Liver (tissue), 9 donors: ENCODE results near the gene MAP7D3. TPM values are rescaled to one million over a fixed set of nuclear protein-coding genes. Genes with fewer than 3 reads are reported as not detected.

Experiments used
- DNase-seq: peaks from one replicate; pipeline ENCODE4 v3.0.0-alpha.2; 2017; ENCODE audit warnings: low spot score
- H3K27ac ChIP-seq, 2 donors: one replicate each; pipeline ENCODE4 v1.7.0; 2013; ENCODE audit warnings: inconsistent platforms in 2 of 2, low read length in 2 of 2, control low read depth in 1 of 2, low read depth in 1 of 2, mild to moderate bottlenecking in 1 of 2
- H3K27me3 ChIP-seq, 4 donors: one replicate each; pipeline versions ENCODE4 v1.6.1 to v1.7.0; 2013; ENCODE audit warnings: low read length in 3 of 4, inconsistent platforms in 1 of 4, mild to moderate bottlenecking in 1 of 4, moderate library complexity in 1 of 4; ENCODE audit not compliant: control insufficient read depth in 4 of 4, insufficient read depth in 4 of 4
- H3K36me3 ChIP-seq, 4 donors: one replicate each; pipeline versions ENCODE4 v1.6.1 to v1.7.0; 2013; ENCODE audit warnings: low read length in 3 of 4, mild to moderate bottlenecking in 3 of 4, low read depth in 1 of 4, moderate library complexity in 1 of 4; ENCODE audit not compliant: control insufficient read depth in 4 of 4, insufficient read depth in 3 of 4
- H3K4me1 ChIP-seq, 4 donors: one replicate each; pipeline versions ENCODE4 v1.6.1 to v1.7.0; 2013; ENCODE audit warnings: low read length in 3 of 4, mild to moderate bottlenecking in 3 of 4, moderate library complexity in 1 of 4; ENCODE audit not compliant: control insufficient read depth in 4 of 4, insufficient read depth in 4 of 4
- H3K4me3 ChIP-seq, 3 donors: one replicate each; pipeline versions ENCODE4 v1.6.1 to v1.7.0; 2013; ENCODE audit warnings: low read length in 3 of 3, control low read depth in 1 of 3, low read depth in 1 of 3, mild to moderate bottlenecking in 1 of 3
- H3K9ac ChIP-seq, 2 donors: one replicate each; pipeline ENCODE4 v1.7.0; 2013; ENCODE audit warnings: low read length in 2 of 2, mild to moderate bottlenecking in 2 of 2, moderate library complexity in 2 of 2, control low read depth in 1 of 2, low read depth in 1 of 2
- H3K9me3 ChIP-seq, 4 donors: one replicate each; pipeline versions ENCODE4 v1.6.1 to v1.7.0; 2013; ENCODE audit warnings: low read length in 3 of 4; ENCODE audit not compliant: control insufficient read depth in 4 of 4
- EGR1 ChIP-seq, 2 donors: IDR thresholded peaks; 2 replicates each; pipeline ENCODE4 v1.6.1; 2016 to 2018; ENCODE audit warnings: antibody characterized with exemption in 2 of 2, low read depth in 2 of 2
- FOXA1 ChIP-seq: IDR thresholded peaks from 2 replicates; pipeline ENCODE4 v1.6.1; 2016; ENCODE audit warnings: antibody characterized with exemption
- FOXA2 ChIP-seq: IDR thresholded peaks from 2 replicates; pipeline ENCODE4 v1.6.1; 2016; ENCODE audit warnings: antibody characterized with exemption
- GABPA ChIP-seq, 2 donors: IDR thresholded peaks in 1 of 2; conservative IDR thresholded peaks in 1 of 2; 2 replicates each; pipeline ENCODE4 v1.6.1; 2016; ENCODE audit warnings: antibody characterized with exemption in 2 of 2, mild to moderate bottlenecking in 1 of 2, moderate library complexity in 1 of 2
- HNF4A ChIP-seq, 2 donors: conservative IDR thresholded peaks; 2 replicates each; pipeline ENCODE4 v1.6.1; 2016; ENCODE audit warnings: antibody characterized with exemption in 2 of 2, mild to moderate bottlenecking in 2 of 2
- HNF4G ChIP-seq: IDR thresholded peaks from 2 replicates; pipeline ENCODE4 v1.6.1; 2016; ENCODE audit warnings: antibody characterized with exemption
- JUND ChIP-seq, 2 donors: IDR thresholded peaks; 2 replicates each; pipeline ENCODE4 v1.6.1; 2016; ENCODE audit warnings: antibody characterized with exemption in 2 of 2
- MAX ChIP-seq: IDR thresholded peaks from 2 replicates; pipeline ENCODE4 v1.6.1; 2016; ENCODE audit warnings: antibody characterized with exemption
- NR2F2 ChIP-seq: IDR thresholded peaks from 2 replicates; pipeline ENCODE4 v1.6.1; 2016; ENCODE audit warnings: antibody characterized with exemption
- RAD21 ChIP-seq, 2 donors: IDR thresholded peaks; 2 replicates each; pipeline ENCODE4 v1.6.1; 2016; ENCODE audit warnings: antibody characterized with exemption in 2 of 2, mild to moderate bottlenecking in 2 of 2
- RXRA ChIP-seq, 2 donors: IDR thresholded peaks; 2 replicates each; pipeline ENCODE4 v1.6.1; 2017 to 2018; ENCODE audit warnings: antibody characterized with exemption in 2 of 2, mild to moderate bottlenecking in 1 of 2
- SP1 ChIP-seq: IDR thresholded peaks from 2 replicates; pipeline ENCODE4 v1.6.1; 2018; ENCODE audit warnings: antibody characterized with exemption, mild to moderate bottlenecking
- TAF1 ChIP-seq: conservative IDR thresholded peaks from 2 replicates; pipeline ENCODE4 v1.6.1; 2016; ENCODE audit warnings: antibody characterized with exemption, mild to moderate bottlenecking
- YY1 ChIP-seq: IDR thresholded peaks from 2 replicates; pipeline ENCODE4 v1.6.1; 2016; ENCODE audit warnings: antibody characterized with exemption, mild to moderate bottlenecking
- ZBTB33 ChIP-seq: IDR thresholded peaks from 2 replicates; pipeline ENCODE4 v1.6.1; 2016; ENCODE audit warnings: antibody characterized with exemption
- WGBS: extraction: QIAGEN DNeasy Blood & Tissue Kit; methylation state at CpG from one replicate; pipeline ENCODE4 v1.1.7; 2013; 5-methylcytosine and 5-hydroxymethylcytosine counted together
- polyA plus RNA-seq, 2 donors: library from polyadenylated mRNA; stranded (reverse) in 1 of 2; unstranded in 1 of 2; fragments of 200-250 nt in 1 of 2; fragments of >200 nt in 1 of 2; fragmentation: Nextera tagmentation in 1 of 2; extraction: Ambion mirVana in 1 of 2; gene quantifications; one replicate each; pipeline versions ENCODE4 v1.2.1 to v1.2.3, GENCODE V29; 2013 to 2015
- total RNA-seq, 2 donors: library from RNA; depleted of rRNA; stranded (reverse); fragments of >200 nt; gene quantifications; one replicate each; pipeline ENCODE4 v1.2.3, GENCODE V29; 2014
- TF ChIP-seq, protein P1 (sequence below): fragments of 150-350 bp; IDR thresholded peaks from 2 replicates; pipeline ENCODE4 v1.5.1; 2017; ENCODE audit warnings: improper control_type of control experiment, low read depth, low read length; ENCODE audit not compliant: missing input control
- TF ChIP-seq, protein P2 (sequence below): IDR thresholded peaks from 2 replicates; pipeline ENCODE4 v1.6.1; 2016; ENCODE audit warnings: antibody characterized with exemption, mild to moderate bottlenecking
- TF ChIP-seq, protein P3 (sequence below): IDR thresholded peaks from 2 replicates; pipeline ENCODE4 v1.6.1; 2016; ENCODE audit warnings: antibody characterized with exemption
- donor health status: healthy.
- donor health status: healthy.
- donor health status: healthy.
- donor health status: healthy.
- donor health status: healthy.

MAP7D3 gene
- total and polyA plus RNA-seq, 4 donors = 1.6 to 4.4 (median 3.1) TPM

GRCh38 chrX:136191171-136191570 is 60.0 kb downstream of the MAP7D3 start:
- Histone ChIP-seq H3K4me3 (no peak overlapping the region), H3K9me3 (no peaks in the 10 kb centered on the region), H3K9ac (no peak overlapping the region), H3K27me3 (no peaks in the 10 kb centered on the region), H3K27ac (peak overlapping the region; percentile 64 to 78), H3K4me1 (peaks cover 3 to 25% (median 11%) of the 10 kb centered on the region in 4 donors), H3K36me3 (no peaks in the 10 kb centered on the region)
- no peak for DNase-seq
- TF ChIP-seq HNF4A (conservative IDR thresholded peaks at IDR 0.05) (peak; percentile 58 to 60), FOXA1 (no peak), NR2F2 (peak; percentile 80), HNF4G (no peak), MAX (peak; percentile 61), EGR1 (IDR thresholded peaks at IDR 0.05; ENCODE audit: low read depth in 2 of 2) (peak; percentile 28 to 45), RXRA (IDR thresholded peaks at IDR 0.05) (peak; percentile 60 to 63), SP1 (peak; percentile 66), TAF1 (no peak)
- TF ChIP-seq, protein P1, sequence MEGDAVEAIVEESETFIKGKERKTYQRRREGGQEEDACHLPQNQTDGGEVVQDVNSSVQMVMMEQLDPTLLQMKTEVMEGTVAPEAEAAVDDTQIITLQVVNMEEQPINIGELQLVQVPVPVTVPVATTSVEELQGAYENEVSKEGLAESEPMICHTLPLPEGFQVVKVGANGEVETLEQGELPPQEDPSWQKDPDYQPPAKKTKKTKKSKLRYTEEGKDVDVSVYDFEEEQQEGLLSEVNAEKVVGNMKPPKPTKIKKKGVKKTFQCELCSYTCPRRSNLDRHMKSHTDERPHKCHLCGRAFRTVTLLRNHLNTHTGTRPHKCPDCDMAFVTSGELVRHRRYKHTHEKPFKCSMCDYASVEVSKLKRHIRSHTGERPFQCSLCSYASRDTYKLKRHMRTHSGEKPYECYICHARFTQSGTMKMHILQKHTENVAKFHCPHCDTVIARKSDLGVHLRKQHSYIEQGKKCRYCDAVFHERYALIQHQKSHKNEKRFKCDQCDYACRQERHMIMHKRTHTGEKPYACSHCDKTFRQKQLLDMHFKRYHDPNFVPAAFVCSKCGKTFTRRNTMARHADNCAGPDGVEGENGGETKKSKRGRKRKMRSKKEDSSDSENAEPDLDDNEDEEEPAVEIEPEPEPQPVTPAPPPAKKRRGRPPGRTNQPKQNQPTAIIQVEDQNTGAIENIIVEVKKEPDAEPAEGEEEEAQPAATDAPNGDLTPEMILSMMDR = no peak
- WGBS = 23% methylated on average over 6 of the region's 6 CpGs

GRCh38 chrX:136190038-136190713 is 61.0 kb downstream of the MAP7D3 start:
- Histone ChIP-seq H3K9ac (no peak overlapping the region), H3K4me3 (no peak overlapping the region), H3K36me3 (no peaks in the 10 kb centered on the region), H3K9me3 (no peaks in the 10 kb centered on the region), H3K4me1 (peaks cover 3 to 27% (median 12%) of the 10 kb centered on the region in 4 donors), H3K27ac (peak overlapping the region in 1 of 2 donors; percentile 78), H3K27me3 (no peaks in the 10 kb centered on the region)
- DNase-seq = no peak
- no peak for TF ChIP-seq ZBTB33
- no peak for TF ChIP-seq RXRA (IDR thresholded peaks at IDR 0.05)
- TF ChIP-seq SP1 = no peak
- TF ChIP-seq, protein P2, sequence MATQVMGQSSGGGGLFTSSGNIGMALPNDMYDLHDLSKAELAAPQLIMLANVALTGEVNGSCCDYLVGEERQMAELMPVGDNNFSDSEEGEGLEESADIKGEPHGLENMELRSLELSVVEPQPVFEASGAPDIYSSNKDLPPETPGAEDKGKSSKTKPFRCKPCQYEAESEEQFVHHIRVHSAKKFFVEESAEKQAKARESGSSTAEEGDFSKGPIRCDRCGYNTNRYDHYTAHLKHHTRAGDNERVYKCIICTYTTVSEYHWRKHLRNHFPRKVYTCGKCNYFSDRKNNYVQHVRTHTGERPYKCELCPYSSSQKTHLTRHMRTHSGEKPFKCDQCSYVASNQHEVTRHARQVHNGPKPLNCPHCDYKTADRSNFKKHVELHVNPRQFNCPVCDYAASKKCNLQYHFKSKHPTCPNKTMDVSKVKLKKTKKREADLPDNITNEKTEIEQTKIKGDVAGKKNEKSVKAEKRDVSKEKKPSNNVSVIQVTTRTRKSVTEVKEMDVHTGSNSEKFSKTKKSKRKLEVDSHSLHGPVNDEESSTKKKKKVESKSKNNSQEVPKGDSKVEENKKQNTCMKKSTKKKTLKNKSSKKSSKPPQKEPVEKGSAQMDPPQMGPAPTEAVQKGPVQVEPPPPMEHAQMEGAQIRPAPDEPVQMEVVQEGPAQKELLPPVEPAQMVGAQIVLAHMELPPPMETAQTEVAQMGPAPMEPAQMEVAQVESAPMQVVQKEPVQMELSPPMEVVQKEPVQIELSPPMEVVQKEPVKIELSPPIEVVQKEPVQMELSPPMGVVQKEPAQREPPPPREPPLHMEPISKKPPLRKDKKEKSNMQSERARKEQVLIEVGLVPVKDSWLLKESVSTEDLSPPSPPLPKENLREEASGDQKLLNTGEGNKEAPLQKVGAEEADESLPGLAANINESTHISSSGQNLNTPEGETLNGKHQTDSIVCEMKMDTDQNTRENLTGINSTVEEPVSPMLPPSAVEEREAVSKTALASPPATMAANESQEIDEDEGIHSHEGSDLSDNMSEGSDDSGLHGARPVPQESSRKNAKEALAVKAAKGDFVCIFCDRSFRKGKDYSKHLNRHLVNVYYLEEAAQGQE = no peak
- TF ChIP-seq HNF4G = no peak
- no peak for TF ChIP-seq YY1
- TF ChIP-seq, protein P1 = no peak
- no peak for TF ChIP-seq GABPA (IDR thresholded peaks at IDR 0.05 in 1 of 2, conservative IDR thresholded peaks at IDR 0.05 in 1 of 2)
- no peak for TF ChIP-seq NR2F2
- TF ChIP-seq HNF4A (conservative IDR thresholded peaks at IDR 0.05) = no peak
- TF ChIP-seq RAD21 (IDR thresholded peaks at IDR 0.05) = no peak
- no peak for TF ChIP-seq JUND (IDR thresholded peaks at IDR 0.05)
- TF ChIP-seq EGR1 (IDR thresholded peaks at IDR 0.05; ENCODE audit: low read depth in 2 of 2) = no peak
- no peak for TF ChIP-seq TAF1
- TF ChIP-seq FOXA2 = no peak
- TF ChIP-seq, protein P3, sequence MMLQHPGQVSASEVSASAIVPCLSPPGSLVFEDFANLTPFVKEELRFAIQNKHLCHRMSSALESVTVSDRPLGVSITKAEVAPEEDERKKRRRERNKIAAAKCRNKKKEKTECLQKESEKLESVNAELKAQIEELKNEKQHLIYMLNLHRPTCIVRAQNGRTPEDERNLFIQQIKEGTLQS = no peak
- no peak for TF ChIP-seq FOXA1
- no peak for TF ChIP-seq MAX
- 70% methylated on average over 10 of the region's 10 CpGs for WGBS
